GM12875 (cell line): ENCODE results near the gene STRA6.

Experiments
- H3K4me3 ChIP-seq: one replicate; pipeline ENCODE4 v1.5.1; 2011; ENCODE audit warnings: low read depth, low read length, control low read depth
- CTCF ChIP-seq: IDR thresholded peaks from 2 replicates; pipeline ENCODE4 v1.5.1; 2011; ENCODE audit warnings: low read depth, mild to moderate bottlenecking, control low read depth, inconsistent platforms, low read length, moderate library complexity, borderline replicate concordance; ENCODE audit not compliant: insufficient read depth

STRA6 gene

GRCh38 chr15:74174958-74175253 lies 27.7 kb downstream of the STRA6 start:
- no peak overlapping the region for H3K4me3 ChIP-seq

GRCh38 chr15:74174219-74174957 lies 28.2 kb downstream of the STRA6 start:
- TF ChIP-seq CTCF, result no peak
- H3K4me3 ChIP-seq, result no peak overlapping the region

More at GRCh38 chr15:74174958-74175253, 27.7 kb downstream of the STRA6 start:
- no peak for TF ChIP-seq CTCF

- H3K4me3 ChIP-seq, result no peak within 1 kb of the TSS
- no peak for TF ChIP-seq CTCF
Observed at GRCh38 chr15:74173380-74174218, 29.0 kb downstream of the STRA6 start, which contains the start of gene ISLR. TSS of gene ISLR (plus strand) at chr15:74173710. CDS start at chr15:74174859, 1,149 bp downstream.

- no peak overlapping the region for H3K4me3 ChIP-seq
- no peak for TF ChIP-seq CTCF
Observed at GRCh38 chr15:74172701-74173379, 29.7 kb downstream of the STRA6 start.

- no peak overlapping the region for H3K4me3 ChIP-seq
- TF ChIP-seq CTCF, result no peak
Observed at GRCh38 chr15:74171965-74172541, 30.5 kb downstream of the STRA6 start.

- H3K4me3 ChIP-seq, result no peak overlapping the region
- TF ChIP-seq CTCF, result no peak
Observed at GRCh38 chr15:74170875-74171578, 31.6 kb downstream of the STRA6 start.
